NCI-H1694 (cell line): ENCODE measurements around the gene ZBTB20.

Experiments
- DNase-seq: peaks from one replicate; lab custom pipeline; 2025; lab: John Stamatoyannopoulos, UW

ZBTB20 gene

DNA sequence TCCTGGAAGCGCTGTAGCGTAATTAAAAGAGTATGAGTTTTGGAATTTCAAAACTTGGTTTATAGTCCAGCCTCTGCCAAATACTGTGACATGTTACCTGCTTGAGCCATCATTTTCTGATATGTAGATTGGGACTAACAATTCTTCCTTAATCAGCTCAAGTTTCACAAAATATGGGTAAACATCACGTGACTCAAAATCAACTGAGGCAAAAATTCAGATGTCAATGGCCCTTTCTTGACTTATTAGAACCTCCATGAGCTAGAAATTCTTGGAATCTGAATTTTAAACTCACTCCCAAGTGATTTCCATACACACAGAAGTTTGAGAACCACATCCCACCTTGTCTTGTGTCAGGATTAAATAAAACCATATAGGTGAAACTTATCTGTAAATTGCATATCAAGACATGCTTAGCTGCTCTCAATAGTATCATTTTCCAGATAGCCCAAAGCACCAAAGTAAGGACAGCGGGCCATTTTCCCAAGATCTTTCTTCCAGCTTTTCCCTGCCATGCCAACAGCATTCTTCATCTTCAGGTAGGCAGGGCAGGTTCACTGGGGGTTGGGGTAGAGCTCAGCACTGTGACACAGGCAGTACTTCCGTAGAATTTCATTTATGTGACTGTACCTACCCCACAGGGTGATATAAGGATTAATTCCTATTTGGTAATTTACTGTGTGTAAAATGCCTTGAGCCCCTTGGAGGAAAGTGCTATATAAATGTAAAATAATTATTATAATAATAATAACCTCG, 474.2 kb downstream of the ZBTB20 start:
- no peak for DNase-seq

DNA sequence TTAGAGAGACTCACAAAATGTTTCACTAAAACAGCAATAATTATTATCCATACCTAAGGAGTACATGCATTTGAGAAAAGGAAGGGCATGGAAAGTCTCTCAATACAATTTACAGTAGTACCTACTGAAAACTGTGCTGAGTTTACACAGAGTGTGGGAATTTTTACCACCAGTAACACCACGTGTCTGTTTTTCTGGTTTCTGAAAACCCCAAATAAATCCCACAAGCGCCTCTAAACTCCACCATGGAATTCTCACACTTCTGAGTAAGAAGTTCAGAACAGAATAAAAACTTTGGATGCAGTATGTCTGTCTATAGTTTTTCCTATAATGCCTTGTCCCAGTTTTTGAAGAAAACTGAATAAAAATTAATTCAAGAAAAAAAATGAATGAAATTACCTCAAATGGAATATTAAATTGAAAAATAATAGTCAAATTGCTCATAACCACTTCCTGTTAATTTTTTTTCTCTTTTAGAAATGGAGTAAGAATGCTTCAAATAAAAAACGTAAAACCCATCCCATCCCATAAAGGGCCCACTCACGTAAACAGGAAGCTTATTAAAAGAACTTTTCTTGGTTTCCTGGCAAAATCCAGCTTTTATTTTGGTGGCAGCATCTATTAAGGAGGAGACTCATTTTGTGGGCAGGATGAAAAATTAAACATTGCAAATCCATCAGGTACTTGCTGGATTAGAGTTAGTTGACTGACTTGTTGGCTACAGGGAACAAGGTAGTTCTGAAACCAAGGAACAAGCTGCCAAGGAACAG, 475.2 kb downstream of the ZBTB20 start:
- no peak for DNase-seq

DNA sequence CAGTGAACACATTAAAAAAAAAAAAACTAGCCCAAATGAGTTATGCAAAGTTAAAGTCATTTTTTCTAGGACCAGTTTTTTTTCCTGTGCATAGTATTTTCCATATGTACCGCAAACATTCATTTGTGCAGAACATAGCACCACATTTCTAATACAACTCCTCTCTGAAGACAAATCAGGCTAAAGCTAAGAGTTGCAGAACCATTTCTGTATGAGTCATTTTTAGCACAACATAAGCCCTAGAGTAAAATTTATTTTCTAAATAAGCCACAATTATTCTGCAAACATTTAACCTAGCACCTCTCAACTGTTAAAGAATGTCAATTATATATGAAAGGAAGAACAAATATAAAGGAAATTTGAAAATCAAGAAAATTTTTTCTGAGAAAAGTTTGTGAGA, 477.5 kb downstream of the ZBTB20 start:
- DNase-seq: no peak

DNA sequence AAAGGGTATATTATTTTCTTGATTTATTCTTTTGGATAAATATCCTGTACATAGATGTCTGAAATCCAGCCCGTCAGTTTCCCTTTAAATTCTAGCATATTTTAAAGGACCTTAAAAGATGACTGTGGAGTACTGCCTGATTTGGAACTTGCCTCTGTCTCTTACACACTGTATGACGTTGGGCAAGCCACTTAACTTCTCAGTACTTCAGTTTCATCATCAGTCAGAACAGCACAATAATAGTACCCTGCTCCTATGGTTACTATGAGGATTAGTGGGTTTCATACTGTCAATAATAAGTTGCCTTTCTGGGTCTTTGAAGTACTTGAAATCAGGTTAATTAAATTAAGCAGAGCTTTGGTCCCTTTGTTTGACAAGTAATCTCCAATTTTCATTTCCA, 479.0 kb downstream of the ZBTB20 start:
- DNase-seq: no peak

DNA sequence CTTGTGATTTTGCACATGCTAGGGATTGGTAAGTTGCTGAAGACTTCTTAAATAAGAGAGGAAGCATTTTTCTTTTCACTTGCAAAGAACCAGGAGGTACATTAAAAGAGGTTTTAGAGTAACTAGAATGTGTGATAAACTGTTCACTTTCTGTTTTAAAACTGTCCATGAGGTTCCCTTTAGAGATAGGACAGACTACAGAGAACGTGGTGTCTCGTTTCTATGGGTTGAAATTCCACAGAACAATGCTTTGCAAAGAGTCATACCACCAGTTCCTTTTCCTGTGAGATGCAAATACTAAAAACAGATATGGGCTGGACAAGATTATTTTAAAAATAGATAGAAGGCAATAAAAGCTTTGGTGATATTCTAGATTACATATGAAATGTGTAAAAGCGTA, 480.5 kb downstream of the ZBTB20 start:
- no peak for DNase-seq

DNA sequence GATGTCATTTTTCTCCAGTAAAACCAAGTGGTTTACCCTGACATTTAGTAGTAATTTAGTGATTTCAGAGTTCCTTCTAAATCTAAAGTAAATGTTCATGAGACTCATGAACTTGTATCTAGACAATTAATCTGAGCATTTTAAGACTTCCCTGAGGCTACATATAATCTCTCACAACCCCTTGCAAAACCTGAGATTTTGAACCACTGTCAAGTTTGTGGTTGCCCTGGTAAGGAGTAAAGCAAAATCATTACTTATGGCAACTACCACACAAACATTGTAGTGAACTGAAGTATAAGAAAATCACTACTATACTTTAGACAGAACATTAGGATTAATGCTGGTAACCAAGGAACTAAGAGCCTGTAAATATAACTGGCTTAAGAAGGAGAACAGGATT, 483.1 kb downstream of the ZBTB20 start:
- no peak for DNase-seq

- DNase-seq: no peak
Measured at GRCh38 chr3:114660808-114661207, 486.3 kb downstream of the ZBTB20 start.

DNA sequence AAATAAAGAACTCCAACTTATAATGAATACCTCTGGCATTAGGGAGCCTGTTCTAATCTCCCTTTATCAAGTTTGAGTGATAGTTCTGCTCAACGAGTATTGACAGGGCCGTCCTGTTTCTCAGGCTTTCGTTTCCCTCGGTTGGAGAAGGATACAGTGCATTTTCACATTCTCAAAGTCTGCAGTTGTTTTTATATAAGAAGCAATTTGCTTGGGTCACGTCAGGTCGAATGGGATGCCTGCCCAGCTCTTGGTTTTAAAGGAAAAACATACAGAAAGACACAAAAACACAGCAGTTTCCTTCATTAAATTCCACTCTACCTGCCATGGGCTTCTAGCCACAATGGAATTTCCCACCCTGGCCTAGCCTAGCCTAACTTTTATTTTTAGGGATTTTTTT, 487.0 kb downstream of the ZBTB20 start:
- DNase-seq: no peak

DNA sequence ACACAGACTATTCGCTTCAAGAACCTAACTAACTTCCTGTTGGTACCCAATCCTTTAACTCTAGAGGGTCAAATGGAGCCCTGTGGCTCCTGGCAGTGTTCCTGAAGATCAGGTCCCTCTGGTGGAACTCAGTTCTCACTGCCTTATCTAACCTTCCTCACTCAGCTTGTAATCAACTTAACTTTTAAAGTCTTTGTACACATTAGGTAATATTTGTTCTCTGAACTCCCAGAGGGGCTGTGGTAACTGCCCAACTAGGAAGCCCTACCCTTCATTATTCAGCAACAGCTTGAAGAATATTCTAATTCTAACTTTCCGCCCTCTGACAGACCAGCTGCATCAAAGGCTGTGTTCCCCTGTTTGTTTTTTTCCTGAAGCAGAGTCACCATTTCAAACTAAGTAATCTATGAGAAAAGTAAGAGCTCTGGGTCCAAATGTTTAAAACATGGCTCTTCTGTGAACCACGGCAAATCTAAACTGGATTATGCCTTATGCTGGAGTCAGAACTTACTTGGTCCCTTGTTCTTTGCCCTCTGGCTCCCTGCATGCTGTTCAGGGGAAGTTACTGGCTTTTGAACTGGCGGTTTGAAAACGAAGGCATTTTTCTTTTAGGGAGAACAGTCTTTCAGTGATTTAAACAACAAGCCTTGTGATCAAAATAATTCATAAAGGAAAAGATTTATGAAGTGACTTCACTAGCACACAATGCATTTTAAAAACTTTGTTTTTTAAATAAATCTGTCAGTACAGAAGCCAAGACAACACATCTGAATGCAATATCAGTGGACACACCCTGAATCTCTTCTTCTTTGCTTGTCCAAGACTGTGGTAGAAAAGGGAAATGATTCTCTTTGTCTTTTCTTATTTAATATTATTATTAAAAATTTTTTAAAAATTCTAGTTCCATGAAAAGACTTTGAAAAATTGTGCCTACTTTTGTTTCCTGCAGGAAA, 487.7 kb downstream of the ZBTB20 start:
- DNase-seq: no peak

GRCh38 chr3:114651555-114651954, 495.5 kb downstream of the ZBTB20 start:
- DNase-seq: no peak

DNA sequence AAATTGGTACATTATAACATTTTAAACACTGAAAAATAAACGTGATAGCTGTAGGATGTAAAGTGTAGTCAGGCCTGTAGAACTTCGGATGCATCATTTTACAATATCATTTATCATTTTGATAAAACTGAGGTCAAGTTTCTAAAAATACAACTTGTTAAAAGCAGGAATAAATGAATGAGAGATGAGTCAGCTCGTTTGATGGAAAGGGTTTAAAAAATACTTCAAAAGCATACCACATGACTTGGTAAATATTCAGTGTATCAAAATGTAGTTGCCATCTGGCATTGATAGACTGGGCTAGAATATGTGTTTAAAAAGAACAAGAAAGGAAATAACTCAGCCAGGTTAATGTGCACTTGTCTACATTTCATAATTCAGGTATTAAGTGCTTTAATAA, 496.3 kb downstream of the ZBTB20 start:
- DNase-seq: no peak

DNA sequence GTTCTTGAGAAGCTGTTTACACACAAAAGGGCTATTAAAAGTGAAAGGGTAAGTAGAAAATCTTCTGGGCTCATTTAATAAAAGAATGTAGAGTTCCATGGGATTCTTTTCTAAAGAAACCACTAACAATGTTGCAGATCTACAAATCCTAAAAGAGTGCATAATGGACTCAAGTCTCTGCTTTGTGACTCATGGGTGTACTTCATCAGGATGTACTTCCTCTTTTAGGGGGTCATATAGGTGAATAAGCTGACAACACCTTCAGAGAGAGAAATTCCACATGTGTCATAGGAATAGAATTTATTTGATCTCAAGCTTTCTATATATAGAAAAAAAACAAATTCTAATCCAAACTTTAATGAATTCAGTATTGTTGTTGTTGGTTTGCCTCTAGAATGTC, 497.8 kb downstream of the ZBTB20 start:
- DNase-seq: no peak

DNA sequence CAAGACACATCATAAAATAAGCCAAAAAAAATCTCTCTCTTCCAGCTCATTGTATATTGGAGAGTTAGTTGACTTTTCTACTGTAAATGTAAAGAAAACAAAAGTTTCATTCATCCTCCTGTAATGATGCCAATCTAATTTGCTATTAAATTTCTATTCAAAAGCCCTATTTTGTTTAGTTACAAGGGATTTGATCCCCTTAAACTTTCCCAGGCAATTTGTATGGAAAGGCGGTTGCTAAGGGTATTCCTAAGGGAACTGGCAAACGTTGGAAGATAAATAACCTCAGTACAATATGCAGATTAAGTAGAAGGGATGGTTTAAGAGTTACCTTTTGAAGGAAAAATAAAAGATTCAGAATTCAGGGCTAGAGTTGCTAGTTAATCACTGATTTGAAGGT, 500.6 kb downstream of the ZBTB20 start:
- no peak for DNase-seq

- DNase-seq: no peak
Measured at GRCh38 chr3:114645392-114645791, 501.7 kb downstream of the ZBTB20 start.

DNA sequence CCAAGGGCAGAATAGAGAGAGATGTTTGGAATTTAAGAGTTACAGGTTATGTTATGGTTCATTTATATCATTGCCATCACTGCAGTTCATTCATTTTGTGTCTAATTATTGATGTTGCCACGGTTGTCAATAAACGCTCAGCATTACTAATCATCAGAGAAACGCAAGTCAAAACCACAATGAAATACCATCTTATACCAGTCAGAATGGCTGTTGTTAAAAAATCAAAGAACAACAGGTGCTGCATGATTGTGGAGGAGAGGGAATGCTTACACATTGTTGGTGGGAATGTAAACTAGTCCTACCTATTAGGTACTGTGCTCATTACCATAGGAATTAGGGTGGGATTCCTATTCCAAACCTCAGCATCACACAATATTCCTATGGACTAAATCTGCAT, 502.7 kb downstream of the ZBTB20 start:
- DNase-seq: no peak

GRCh38 chr3:114642951-114643741, 503.9 kb downstream of the ZBTB20 start:
- DNase-seq: no peak

GRCh38 chr3:114640126-114640525, 507.0 kb downstream of the ZBTB20 start:
- no peak for DNase-seq

- DNase-seq: no peak
Measured at GRCh38 chr3:114639171-114639570, 507.9 kb downstream of the ZBTB20 start.

DNA sequence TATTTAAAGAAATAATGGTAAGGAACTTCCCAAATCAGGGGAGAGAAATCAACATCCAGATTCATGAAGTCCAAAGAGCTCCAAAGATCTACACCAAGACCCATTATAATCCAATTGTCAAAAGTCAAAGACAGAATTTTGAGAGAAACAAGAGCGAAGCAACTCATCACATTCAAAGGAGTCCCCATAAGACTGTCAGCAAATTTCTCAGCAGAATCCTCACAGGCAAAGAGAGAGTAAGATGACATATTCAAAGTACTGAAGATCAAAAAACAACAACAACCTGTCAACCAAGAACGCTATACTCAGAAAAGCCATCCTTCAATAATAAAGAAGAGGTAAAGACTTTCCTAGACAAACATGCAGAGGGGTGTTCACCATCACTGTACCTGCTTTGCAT, 511.2 kb downstream of the ZBTB20 start:
- DNase-seq: no peak

DNA sequence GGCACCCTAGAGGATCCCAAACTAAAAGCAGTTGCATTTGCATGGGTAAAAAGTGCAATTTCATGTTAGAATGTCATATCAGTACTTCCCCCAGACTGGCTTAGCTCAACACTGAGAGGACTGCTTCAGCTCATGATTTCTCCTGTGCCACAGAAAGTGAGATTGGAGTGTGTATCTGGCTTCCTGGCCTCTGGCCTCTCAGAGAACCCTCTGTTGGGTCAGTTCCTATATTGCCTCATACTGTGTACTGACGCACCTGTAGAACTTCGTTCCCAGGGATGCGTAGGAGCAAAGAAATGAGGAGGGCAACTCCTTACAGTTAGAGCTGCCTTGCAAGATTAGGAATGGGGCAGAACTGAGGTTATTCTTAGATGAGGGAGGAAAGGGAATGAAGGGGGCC, 512.5 kb downstream of the ZBTB20 start:
- no peak for DNase-seq

DNA sequence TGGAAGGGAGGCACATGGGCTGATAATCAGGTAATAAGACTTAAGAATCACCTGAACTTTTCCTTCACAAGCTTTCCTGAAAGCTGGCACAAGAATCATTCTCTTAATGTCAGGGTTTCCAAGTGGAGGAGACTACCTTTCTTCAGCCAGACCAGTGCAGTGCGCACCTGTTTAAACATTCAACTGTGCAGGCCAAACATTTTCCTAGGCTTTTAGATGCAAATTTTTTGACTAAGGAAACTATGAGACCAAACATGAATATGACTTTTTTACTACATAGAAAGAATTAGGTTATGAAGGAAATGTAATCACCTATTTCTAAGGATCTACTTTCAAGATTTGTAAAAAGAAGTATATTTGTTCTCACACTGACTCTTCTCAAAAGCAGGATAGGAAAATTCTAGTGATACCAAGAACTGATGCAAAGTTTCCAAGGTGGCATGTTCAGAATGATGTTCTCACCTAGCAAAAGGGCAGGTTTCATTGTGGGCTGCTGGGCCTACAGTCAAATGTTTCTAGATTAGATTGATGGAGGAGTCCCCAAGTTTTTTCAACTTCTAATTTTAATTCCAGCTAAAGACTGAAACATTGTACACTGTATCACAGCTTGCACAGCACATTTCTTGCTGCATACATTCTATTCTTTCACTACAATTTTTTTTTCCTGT, 514.2 kb downstream of the ZBTB20 start:
- DNase-seq: no peak
